Stimulated activated CD8-positive, alpha-beta memory T cell treated with anti-CD3 and anti-CD28 coated beads, Interleukin-2, amount 100 ng/mL, for 1 hour (primary cell): Measurements from ENCODE around the gene FMNL1.

Experiments used
- DNase-seq, 2 donors: peaks; one replicate each; pipeline ENCODE4 v3.0.0-alpha.2; 2020; ENCODE audit warnings: low read depth in 2 of 2

Gene FMNL1

DNA sequence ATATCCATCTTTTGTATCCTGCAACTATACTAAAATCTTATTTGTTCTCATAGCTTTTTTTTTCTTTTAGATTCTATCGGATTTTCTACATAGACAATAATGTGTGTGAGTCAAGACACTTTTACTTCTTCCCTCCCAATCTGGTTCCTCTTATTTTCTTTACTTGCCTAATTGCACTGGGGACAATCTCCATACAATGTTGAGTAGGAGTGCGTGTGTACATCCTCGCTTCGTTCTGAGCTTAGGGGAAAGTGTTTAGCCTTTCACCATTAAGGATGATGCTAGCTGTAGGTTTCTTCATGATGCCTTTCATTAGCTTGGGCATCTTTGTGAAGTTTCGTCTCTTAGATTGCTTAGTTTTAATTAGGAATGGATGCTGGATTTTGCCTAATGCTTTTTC, 37.3 kb downstream of the FMNL1 start:
- DNase-seq: no peak

DNA sequence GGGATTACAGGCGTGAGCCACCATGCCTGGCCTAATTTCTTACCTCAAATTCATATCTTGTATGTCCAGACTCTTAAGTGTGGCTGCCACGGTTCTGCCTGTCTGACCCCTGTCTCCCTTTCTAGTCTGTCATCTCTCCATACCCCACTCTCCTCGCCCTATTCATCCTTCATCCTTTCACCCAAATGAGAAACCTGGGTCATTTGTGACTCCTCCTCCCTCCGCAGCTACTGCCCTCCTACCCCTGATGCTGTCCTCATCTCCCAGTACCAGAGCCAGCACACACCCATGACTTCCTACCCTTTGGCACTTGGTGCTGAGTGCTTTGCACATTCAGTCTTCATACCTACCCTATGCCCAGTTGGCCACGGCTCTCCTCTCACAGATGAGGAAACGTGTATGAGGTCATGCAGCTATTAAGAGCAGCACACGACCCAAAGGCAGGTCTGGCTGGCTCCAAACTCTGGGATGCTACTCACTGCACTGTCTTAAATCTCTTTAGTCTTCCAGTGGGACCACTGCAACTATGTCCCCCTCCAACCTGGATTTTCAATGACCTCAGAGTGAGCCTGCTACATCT, 38.6 kb downstream of the FMNL1 start:
- DNase-seq: no peak

DNA sequence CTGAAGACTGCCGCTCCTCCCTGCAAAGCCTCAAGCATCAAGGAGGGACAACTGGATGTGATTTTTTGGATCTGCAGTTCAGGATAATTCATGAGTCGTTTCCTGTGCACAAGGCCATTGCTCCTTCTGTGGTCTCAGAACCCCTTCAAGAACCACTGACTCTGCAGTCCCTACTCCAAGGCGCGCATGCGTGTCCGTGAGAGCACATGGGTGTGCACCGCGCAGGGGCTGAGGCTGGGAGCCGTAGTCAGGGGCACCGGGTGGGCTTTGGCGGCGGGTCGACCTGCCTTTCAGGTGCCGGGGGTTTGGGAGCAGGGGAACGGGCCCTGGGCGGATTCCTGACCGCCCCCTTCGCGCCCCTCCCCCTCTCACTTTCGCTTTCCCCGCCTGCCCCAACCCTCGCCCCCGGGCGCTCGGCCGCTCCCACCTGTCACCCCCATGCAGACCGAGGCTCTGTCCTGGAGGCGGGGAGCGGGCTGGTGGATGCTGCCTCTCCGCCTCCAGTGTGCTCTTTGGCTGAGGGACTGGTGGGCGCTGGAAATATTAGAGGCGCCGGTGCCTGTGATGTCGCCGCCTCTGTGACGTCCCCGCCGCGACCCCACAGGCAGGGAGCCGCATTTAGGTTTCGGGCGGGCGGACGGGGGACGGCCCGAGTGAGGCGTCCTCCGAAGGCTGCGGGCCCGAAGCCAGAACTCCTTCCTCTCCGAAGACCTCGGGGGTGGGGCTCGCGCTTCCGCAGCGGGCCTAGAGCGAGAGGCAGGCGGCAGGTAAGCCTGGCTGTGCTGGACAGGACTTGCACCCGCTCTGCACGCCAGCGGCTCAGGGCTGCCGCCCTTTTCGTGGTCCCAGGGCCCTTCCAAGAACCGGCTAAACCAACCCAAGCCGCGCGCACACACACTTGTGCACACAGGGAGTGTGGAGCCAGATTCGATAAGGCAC, 40.2 kb downstream of the FMNL1 start, which contains the start of gene SPATA32:
SPATA32 (minus strand) TSS at position 518 of the 939 bp plus-strand sequence; CDS start at position 440, 78 bp downstream.
- DNase-seq: peak; percentile 22 to 46

DNA sequence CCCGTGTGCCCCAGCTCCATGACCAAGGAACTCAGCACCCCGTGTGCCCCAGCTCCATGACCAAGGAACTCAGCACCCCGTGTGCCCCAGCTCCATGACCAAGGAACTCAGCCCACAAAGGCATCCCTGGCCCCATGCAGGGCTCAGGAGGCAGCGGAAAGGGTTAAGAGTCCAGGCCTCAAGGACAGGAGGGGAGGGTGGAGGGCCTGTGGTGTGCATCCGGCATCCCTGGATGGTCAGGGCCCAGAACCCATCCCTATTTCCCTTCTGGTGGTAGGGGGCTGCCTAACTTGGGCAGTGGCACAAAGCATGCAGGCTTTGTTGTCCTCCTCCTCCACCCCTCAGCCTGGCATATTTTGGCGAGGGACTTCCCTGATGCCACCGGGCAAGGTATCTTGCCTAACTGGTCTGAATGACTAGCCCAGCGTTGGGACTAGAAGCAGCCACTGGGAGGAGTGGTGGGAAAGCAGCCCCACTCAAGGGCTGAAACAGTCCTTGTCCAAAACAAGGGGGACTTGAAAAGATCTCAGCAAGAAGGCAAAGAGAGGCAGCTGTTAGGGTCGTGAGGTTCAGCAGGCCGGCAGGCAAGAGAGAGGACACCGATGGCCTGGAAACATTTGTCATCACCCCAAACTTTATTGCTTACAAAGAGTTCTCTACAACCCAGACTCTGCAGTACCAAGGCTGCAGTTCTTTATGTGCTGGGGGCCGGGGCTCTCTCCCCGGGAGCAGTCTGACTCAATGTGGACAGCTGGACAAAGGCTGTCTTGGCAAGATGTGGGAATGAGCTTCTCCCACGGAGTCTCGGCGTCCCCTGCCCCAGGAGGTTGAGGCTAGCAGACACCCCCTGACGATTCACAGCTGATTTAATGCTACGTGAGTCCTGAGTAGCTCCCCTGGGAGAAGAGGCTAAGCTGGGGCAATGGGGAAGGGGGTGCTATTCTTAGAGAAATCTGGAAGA, 41.1 kb downstream of the FMNL1 start:
- no peak for DNase-seq

DNA sequence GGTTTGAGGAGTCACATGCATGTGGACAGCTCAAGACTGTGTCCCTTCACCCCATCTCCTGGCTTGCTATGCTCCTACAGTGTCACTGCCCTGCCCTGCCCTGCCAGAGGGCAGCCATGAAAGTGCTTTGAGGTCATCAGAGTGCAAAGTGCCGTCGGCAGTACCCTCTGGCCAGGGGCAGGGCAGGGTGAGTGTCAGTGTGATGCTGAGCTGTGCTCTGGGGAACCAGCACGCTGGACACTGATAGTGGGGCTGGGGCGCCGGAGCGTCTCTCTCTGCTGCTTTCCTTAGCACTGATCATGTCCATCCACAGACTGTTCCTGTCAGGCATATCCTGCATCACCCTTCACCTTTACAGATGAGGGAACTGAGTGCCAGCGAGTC, 41.8 kb downstream of the FMNL1 start:
- no peak for DNase-seq

DNA sequence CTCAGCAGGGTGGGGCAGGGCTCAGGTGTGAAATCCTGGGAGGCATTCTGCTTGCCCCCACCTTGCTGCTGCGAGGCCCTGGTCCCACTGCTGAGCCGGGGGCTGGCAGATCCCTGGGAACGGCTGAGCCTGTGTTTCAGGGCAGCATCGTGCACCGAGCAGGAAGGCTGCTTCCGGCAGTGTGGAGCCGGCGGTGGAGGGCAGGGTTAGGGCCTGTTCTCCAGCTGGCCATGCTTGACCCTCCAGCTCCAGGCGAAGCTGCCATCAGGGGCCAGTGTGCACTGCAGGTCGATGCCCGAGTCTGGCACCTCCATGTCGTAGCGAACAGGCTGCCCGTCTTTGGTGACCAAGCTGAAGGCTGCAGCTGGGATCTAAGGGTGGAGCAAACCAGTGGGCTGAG, 42.7 kb downstream of the FMNL1 start:
- DNase-seq: no peak

DNA sequence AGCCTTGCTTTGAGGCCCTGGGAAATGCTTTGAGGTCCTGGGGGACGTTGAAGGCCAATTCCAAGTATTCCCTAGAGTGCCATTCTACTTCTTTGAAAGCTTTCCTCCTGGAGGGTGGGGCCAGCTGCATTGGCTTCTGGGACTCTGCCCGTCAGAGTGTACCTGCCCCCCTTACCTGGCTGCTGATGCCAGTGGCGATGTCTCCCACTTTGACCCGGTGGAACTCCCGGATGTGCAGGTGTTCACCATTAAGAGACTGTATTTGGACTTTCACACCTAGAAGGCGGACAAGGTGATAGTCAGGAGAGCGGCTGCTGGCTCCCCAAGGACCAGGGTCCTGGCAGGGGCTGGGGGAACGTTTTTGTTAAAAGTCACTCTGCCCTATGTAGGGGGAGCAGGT, 43.3 kb downstream of the FMNL1 start:
- no peak for DNase-seq

DNA sequence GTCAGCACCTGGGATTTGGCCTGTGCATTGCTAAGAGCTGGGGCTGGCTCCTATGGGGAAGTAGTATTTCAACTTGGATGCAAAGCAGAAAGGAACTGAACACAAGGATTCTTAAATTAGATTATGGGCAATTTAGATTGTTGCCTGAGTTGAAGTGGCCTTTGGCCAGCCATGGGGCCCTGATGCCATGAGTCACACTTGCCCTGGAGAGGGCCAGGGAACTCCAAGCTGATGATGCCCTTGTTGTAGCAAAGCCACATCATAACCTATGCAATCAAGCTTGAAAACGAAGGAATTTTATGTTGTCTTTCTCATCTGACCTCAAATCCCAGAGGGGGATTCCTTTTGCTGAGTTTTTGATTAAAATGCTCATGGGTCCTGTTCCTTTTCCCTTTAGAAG, 44.1 kb downstream of the FMNL1 start:
- DNase-seq: no peak

DNA sequence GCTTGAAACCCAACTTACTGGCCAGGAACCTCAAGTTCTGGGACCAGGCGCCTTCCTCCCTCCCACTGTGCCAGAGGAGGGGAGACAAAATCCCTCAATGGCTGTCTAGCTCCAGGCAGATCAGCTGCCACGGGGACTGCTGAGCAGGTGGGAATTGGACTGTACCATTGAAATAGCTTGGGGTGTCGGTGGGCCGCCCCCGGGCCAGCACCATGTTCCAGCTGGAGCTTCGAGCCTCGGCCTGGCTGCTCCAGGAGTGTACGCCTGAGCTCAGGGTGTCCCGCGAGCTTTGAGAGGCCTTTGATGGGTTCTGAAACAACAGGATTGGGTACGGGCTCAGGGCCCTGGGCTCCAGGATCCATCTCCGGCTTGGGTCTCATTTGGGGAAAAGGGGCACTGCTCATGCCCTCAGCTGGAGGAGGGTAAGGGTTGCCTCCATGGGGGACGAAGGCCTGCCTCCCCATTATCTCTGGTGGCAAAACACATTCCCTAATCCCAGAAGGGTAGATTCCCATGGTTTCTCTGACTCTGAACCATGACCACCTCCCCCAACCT, 44.8 kb downstream of the FMNL1 start:
- no peak for DNase-seq

DNA sequence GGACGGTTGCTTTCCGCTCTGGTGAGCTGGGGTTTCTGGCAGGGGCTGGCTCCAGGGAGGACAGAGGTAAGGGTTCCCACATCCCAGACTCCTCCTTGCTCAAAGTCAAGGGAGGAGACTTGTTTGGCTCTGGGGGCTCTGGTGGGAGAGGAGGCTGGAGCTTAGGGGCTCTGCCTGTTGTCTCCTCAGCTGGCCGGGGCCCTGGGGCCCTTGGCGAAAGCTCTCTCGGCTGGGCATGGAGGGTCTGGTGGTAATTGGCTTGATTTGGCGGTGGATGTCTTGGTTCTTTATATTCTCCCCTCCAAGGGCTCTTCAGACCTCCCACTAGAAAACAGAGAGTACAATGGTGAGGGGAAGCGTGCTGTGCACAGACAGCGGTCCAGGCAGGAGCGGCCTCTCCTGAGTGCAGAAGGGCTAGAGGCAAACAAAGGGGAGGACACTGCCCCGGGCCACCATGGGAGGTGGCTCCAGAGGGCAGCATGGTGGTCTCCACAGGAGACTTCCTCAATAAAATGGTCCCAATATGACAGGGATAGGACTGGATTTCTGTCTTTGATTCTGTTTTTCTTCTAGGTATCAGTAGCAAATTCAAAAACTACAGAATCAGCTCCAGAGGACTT, 45.9 kb downstream of the FMNL1 start:
- no peak for DNase-seq

DNA sequence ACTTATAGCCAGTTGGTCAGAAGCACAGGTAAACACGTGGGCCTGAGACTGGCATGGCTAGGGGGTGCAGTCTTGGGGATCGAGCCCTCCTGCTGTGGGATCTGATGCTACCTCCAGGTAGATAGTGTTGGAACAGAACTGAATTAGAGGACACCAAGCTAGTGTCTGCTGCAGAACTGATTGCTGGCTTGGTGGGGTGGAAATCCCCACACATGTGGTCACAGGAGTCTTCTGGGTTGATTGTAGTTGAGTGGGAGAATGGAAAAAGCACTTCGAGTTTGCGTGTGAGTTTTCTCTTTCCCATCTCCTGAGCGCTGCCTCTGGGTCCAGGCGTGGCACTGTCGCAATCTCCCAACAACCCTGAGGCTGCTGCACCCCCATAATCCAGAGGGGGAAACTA, 48.2 kb downstream of the FMNL1 start:
- no peak for DNase-seq

DNA sequence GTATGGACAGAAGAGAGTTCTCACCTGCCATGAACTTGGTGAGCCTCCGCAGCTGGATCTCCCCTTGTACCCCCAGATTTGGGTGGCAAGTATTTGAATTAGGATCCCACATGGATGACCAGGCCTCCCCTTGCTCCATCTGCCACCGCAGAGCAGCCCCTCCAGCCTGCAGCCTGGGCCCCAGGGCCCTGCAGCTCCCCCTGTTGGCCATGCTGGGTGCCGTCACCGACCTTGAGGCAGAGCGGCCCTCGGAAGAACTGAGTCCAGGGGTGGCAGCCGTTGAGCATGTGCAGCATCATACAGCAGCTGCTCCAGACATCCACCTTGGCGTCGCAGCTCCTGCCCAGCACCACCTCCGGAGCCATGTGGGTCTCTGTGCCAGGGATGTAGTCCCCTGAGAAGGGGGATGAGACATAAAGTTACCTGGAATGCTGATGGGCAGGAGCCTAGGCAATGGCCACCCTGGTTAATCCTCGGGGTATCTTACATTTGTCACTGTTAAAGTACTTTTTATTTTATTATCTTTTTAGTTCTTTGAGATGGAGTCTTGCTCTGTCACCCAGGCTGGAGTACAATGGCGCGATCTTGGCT, 49.2 kb downstream of the FMNL1 start:
- DNase-seq: peak; percentile 21 to 29

DNA sequence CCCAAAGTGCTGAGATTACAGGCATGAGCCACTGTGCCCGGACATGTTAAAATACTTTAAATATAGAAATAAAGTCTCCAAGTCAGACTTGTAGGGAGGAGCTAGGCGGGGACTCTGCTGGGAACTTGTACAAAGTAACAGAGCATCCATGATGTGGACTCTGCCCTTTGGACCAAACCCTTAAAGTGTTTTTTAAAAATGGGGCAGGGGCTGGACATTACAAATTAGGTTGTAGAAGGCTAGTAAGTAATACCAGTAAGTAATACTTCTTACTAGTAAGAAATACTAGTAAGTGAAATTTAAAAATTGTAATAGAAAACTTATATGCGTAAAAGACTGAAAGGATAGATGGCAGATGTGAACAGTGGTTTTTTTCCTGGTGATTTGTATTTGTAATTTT, 49.9 kb downstream of the FMNL1 start:
- no peak for DNase-seq

DNA sequence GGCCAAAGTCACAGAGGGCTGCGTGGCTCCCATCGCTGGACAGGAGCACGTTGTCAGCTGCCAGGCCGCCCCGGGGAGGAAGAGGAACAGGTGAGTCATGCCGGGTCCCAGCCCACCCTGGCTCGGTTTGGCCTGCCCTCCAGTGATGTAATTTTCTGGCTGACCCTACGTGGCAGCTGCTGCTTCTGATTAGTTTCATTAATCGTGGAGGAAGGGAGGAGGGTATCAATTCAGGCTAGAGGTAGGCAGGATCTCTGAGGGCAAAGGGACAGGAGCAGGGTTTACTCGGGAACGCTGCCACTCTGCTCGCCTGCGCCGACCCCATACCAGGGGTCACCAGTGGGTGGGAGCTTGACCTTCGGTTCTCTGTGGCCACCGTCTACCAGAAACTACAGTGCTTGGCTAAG, 51.9 kb downstream of the FMNL1 start:
- no peak for DNase-seq

DNA sequence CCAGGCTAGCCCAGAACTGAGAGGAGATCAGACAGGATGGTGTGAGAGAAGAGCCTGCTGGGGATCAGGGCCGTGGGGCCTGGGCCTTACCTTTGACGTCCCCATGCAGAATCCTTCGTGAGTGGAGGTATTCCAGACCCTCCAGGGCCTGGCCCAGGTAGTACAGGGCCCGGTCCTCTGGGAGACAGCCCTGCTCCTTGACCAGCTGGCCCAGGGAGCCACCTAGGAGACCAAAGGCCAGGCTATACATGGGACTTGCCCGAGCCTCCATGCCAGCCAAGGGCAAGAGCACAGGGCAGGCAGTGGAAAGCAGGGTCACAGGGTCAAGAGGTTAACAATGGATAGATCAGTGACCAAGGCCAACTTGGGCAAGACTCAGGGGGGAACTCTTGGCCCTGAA, 52.3 kb downstream of the FMNL1 start:
- DNase-seq: no peak

DNA sequence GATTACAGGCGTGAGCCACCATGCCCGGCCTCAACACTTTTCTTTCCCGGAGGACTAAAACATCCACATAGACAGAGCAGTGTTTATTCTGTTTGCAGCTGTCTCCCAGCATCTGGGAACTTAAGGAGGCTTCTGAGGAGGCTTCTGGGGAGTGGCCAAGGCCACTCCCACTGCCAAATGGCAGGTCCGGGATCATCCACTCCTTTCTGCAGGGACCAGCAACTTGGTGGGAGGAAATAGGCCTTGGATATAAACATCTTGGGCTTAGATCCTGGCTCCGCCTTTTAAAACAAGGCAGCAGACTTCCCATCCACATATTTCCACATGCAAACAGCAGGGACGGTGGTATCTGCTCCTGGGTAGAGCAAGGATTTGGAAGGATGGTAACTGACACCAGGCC, 54.3 kb downstream of the FMNL1 start:
- DNase-seq: no peak

DNA sequence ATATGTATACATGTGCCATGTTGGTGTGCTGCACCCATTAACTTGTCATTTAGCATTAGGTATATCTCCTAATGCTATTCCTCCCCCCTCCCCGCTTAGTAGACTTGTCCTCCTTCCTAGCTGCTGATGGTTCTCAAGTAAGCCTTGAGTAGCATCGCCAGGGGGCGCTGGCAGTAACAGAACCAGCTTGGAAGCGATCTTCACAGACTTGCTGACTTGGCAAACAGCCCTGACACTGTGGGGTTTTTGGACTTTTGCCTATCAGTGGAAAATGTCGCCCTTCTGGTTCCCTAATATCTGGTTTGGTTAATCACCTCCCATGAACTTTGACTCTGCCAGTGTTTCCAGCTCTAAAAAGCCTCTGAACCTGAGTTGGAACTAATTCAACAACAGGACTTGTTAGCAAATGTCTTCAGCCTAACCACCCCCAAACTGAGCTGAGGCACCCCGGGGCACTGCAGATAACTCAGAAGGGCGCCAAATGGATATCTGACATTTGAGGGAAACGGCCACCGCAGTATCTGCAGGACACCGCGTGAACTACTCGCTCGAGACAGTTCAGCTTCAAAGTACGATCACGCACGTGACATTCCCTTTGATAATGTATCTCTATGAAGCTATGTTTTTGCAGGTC, 55.6 kb downstream of the FMNL1 start:
- peak; percentile 78 to 82 for DNase-seq

DNA sequence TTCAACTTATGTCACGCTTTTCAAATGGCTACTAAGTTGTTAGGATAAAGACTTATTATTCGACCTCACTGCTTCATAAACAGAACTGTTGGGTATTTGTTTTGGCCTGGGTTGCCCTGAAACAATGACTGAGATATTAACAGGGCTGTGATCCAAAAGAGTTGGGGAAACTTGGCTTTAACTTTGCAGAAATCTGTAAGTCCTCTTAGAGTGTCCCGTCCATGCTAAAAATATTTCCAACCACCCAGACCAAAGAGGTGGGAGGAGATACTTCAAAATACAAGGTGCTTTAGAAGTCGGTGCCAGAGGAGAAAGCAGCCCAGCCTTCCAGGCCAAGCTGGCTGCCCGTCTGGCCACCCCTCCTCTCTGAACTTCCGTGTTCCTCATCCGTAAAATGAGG, 56.3 kb downstream of the FMNL1 start:
- DNase-seq: no peak

DNA sequence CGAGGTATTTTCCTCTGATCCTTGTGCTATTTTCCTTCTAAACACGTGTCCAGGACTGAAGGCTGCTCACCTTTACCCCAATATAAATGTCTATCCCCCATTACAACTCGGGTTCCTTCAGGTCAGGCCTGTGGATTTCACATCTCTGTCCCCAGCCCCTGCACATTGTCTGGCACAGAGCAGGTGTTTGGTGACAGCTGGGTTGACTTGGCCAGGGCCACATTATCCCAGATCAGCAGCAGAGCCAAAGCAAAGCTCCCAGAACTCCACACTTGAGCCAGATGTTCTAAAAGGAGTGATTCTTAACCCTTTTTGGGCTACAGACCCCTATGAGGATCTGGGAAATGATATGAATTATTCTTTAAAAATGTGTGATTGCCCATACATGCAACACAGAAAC, 58.2 kb downstream of the FMNL1 start:
- DNase-seq: no peak
